H1 (cell line): ENCODE data around the gene ANKRD6. TPM values are rescaled to one million over a fixed set of nuclear protein-coding genes. Genes with fewer than 3 reads are reported as not detected.

Experiments used
- BCL11A ChIP-seq, 2 experiments: IDR thresholded peaks; one replicate each; pipeline ENCODE4 v1.6.1; 2011; ENCODE audit warnings: low read depth in 2 of 2, low read length in 2 of 2, mild to moderate bottlenecking in 2 of 2
- PHF8 ChIP-seq: fragments of 200-600 bp; sonication (generic); conservative IDR thresholded peaks from 2 replicates; pipeline ENCODE4 v1.7.1; 2012; ENCODE audit warnings: low read depth, mild to moderate bottlenecking, inconsistent platforms, low read length, moderate library complexity
- POU5F1 ChIP-seq: IDR thresholded peaks from 2 replicates; pipeline ENCODE4 v1.6.1; 2011; ENCODE audit warnings: low read depth, mild to moderate bottlenecking, low read length, moderate library complexity
- SIRT6 ChIP-seq: IDR thresholded peaks from one replicate; pipeline ENCODE4 v1.7.1; 2012; ENCODE audit warnings: low read length, inconsistent platforms
- polyA plus RNA-seq, 7 experiments: library from polyadenylated mRNA; depleted of rRNA in 3 of 7; stranded (reverse) in 5 of 7; unstranded in 2 of 7; fragments of >200 nt in 5 of 7; fragments of 200-250 nt in 2 of 7; gene quantifications; 1 replicate in 5 of 7; 2 replicates in 1 of 7; 4 replicates in 1 of 7; pipeline versions ENCODE4 v1.2.1 to v1.2.3, GENCODE V29; 2011 to 2013; ENCODE audit warnings: missing spikeins in 2 of 7, mixed read lengths in 2 of 7
- total RNA-seq: library from RNA; stranded (reverse); fragmentation: NEBNext Ultra II Directional; extraction: Animal tissue kit (Norgen Biotek cat#: 25700); gene quantifications from 2 replicates; pipeline ENCODE4 v1.2.1, GENCODE V29; 2021

The ANKRD6 gene
- total and polyA plus RNA-seq, 2 of the 8 experiments (the other 6 are each of a cell fraction or from before 2014, with no cell fraction given), result 5.9 to 12.8 TPM

DNA sequence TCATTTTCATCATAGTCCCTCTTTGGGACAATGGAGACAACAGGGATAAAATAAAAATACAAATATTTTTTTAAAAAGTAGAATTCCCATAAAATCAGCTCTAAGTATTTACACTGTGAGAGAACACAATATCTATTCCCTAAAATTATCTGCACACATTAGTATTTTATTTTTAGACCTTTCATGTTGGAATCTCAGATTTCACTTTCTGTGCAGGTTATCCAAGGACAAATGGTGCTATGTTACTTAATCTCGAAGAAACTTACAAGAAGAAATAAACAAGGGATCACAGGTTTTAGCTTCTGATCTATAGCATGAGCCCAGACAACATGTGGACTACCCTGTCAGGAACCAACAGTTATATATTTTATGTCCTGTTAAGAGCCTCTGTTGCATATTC is 228.6 kb downstream of the ANKRD6 start (continued):
- no peak for TF ChIP-seq BCL11A (IDR thresholded peaks at IDR 0.05; ENCODE audit: low read depth in 2 of 2, low read length in 2 of 2)
- no peak for TF ChIP-seq PHF8
- no peak for TF ChIP-seq SIRT6
- TF ChIP-seq POU5F1, result no peak
